Uterus (tissue), 4 donors: ENCODE results near the gene MLF2. TPM values are rescaled to one million over a fixed set of nuclear protein-coding genes. Genes with fewer than 3 reads are reported as not detected.

Experiments
- DNase-seq, 2 donors: peaks; one replicate each; pipeline ENCODE4 v3.0.0-alpha.2; 2019 to 2020
- H3K27ac ChIP-seq, 2 donors: fragments of 200-600 bp; sonication (generic); 1 replicate in 1 of 2; 2 replicates in 1 of 2; pipeline ENCODE4 v1.5.1; 2016 to 2018
- H3K27me3 ChIP-seq, 2 donors: fragments of 200-600 bp; sonication (generic); one replicate each; pipeline ENCODE4 v1.5.1; 2018 to 2019; ENCODE audit warnings: control low read depth in 1 of 2
- H3K36me3 ChIP-seq, 2 donors: fragments of 200-600 bp; sonication (generic); one replicate each; pipeline ENCODE4 v1.5.1; 2019; ENCODE audit warnings: control low read depth in 1 of 2
- H3K4me1 ChIP-seq, 2 donors: fragments of 200-600 bp; sonication (generic); one replicate each; pipeline ENCODE4 v1.5.1; 2018 to 2019; ENCODE audit warnings: control low read depth in 1 of 2
- H3K4me3 ChIP-seq, 2 donors: fragments of 200-600 bp; sonication (generic); 1 replicate in 1 of 2; 2 replicates in 1 of 2; pipeline ENCODE4 v1.5.1; 2018 to 2019; ENCODE audit warnings: mild to moderate bottlenecking in 1 of 2
- H3K9me3 ChIP-seq, 2 donors: fragments of 200-600 bp; sonication (generic); one replicate each; pipeline ENCODE4 v1.5.1; 2019; ENCODE audit warnings: control low read depth in 1 of 2
- POLR2A ChIP-seq, 2 donors: fragments of 450-650 bp; IDR thresholded peaks; one replicate each; pipeline ENCODE4 v1.6.1; 2016; ENCODE audit warnings: antibody characterized with exemption in 2 of 2, mild to moderate bottlenecking in 1 of 2, moderate library complexity in 1 of 2
- intact Hi-C: fragments of 100-400 bp; cut with DNase I; formaldehyde crosslinking; loops from one replicate; pipeline ENCODE4 v1.15.1; 2023; ENCODE audit warnings: low total_unique reads
- total RNA-seq, 4 donors: library from RNA; depleted of rRNA in 3 of 4; stranded (reverse); fragments of >200 nt in 3 of 4; gene quantifications; one replicate each; pipeline versions ENCODE4 v1.1.0 to v1.2.4, GENCODE V29; 2014 to 2023
- TF ChIP-seq, protein P1 (sequence below), 4 experiments: fragments of 200-600 bp in 2 of 4; fragments of 450-650 bp in 2 of 4; sonication (generic) in 2 of 4; IDR thresholded peaks; one replicate each; pipeline ENCODE4 v1.5.1; 2016 to 2019; ENCODE audit warnings: antibody characterized with exemption in 4 of 4, mild to moderate bottlenecking in 2 of 4, moderate library complexity in 1 of 4
- donor health status: DM: yes; HTN: yes; CAD: no.

MLF2 gene
- total RNA-seq, 4 donors from 2014 or later = 124 to 408 (median 147) TPM

DNA sequence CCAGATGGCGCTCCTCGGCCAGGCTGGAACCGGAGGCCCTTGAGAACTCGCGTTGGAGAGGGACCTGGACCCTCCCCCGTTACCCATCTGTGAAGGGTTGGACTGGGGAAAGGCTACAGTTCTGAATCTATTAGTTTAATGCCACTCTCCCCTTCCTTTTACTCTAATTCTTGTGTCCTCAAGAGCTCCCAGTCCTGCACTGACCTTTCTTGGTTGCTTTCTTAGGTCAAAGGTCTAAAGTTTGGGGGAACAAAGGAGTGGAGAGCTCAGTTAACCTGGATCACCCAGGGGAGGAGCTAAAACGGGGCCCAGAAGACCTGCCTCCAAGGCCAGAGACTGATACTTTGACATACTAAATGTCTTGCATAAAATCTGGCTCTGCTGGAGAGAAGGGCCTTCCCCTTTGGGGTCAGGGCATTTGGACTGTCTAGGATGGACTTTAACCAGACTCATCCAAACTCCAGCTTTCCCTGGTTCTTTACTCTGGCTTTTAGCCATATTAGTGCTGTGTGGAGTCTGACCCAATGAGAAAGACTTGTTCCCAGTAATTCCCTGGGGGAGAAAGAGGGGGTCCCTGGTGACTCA, 923 bp upstream of the MLF2 start:
- Histone ChIP-seq H3K27ac (peak overlapping the region; percentile 97 to 100), H3K36me3 (no peaks in the 10 kb centered on the region), H3K27me3 (no peaks in the 10 kb centered on the region), H3K4me1 (peaks cover 4 to 7% of the 10 kb centered on the region in 2 donors), H3K9me3 (no peaks in the 10 kb centered on the region), H3K4me3 (peak overlapping the region in 1 of 2 donors; percentile 84)
- intact Hi-C loops = loop anchor here (10.0 kb wide), 1 partner anchor 71 kb away; the partner anchor contains the start of genes GPR162 and P3H3
- TF ChIP-seq POLR2A (IDR thresholded peaks at IDR 0.05) = no peak
- TF ChIP-seq, protein P1, sequence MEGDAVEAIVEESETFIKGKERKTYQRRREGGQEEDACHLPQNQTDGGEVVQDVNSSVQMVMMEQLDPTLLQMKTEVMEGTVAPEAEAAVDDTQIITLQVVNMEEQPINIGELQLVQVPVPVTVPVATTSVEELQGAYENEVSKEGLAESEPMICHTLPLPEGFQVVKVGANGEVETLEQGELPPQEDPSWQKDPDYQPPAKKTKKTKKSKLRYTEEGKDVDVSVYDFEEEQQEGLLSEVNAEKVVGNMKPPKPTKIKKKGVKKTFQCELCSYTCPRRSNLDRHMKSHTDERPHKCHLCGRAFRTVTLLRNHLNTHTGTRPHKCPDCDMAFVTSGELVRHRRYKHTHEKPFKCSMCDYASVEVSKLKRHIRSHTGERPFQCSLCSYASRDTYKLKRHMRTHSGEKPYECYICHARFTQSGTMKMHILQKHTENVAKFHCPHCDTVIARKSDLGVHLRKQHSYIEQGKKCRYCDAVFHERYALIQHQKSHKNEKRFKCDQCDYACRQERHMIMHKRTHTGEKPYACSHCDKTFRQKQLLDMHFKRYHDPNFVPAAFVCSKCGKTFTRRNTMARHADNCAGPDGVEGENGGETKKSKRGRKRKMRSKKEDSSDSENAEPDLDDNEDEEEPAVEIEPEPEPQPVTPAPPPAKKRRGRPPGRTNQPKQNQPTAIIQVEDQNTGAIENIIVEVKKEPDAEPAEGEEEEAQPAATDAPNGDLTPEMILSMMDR (IDR thresholded peaks at IDR 0.05) = peak in 2 of 4 experiments; percentile 98 to 99
- DNase-seq = no peak

DNA sequence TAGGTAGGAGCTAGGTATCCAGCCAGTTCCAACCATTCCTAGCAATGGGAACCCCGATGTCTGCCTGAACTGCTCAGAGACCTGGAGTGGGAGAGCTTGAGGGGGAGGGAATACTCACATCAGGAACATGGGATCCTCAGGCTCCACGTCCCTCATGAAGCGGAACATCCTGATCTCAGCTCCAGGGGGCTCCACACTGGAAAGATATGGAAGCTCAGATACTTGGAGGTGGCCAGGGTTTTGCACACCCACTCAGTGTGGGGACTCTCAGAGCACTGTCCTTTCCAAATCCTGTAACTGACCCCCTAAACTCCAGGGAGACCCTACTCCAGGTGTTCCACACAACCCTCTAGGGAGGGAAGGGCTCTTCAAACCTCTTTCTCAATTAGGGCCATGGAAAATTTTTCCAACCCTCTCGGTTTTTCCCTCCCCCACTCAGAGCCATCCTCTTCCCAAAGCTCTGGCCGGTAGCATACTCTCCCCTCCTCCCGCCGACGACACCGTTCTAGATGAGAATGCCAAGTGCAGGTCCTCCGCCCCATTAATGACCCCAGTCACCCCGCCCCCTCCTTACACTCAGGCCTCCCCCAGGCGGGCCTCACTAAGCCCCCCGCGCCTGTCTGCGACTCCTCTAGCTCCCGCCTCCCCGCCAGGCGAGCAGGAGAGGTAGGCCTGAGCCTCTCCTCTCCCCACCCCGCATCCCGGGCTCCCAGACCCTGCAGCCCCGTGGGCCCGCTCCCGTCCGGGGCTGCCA, 597 bp downstream of the MLF2 start:
- Histone ChIP-seq H3K4me3 (peak overlapping the region; percentile 82 to 84), H3K4me1 (peaks cover 4 to 7% of the 10 kb centered on the region in 2 donors), H3K27ac (peak overlapping the region; percentile 97 to 100), H3K9me3 (no peaks in the 10 kb centered on the region), H3K27me3 (no peaks in the 10 kb centered on the region), H3K36me3 (no peaks in the 10 kb centered on the region)
- DNase-seq = peak; percentile 27 to 65
- TF ChIP-seq, protein P1 (IDR thresholded peaks at IDR 0.05) = no peak
- no peak for TF ChIP-seq POLR2A (IDR thresholded peaks at IDR 0.05)
- intact Hi-C loops = loop anchor here (10.0 kb wide), 1 partner anchor 72 kb away; the partner anchor contains the start of genes GPR162 and P3H3

DNA sequence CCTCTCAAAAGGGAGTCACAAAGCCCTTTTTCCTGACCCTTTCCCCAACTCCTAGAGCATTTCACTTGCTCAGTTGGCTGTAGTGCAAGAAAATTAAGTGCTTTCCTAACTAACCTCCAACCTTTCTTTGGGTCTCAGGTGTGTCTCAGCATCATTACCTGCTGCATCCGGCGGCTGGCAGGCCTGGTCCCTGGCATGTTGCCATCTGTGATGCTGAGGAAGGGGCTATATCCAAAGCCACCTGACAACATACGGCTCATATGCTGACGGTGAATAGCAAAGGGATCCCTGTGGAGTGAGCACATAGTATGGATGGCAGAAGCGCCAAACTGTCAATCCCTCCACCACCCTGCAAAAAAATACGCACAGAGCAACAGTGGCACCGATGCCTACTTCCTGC, 1.2 kb downstream of the MLF2 start:
- TF ChIP-seq, protein P1 (IDR thresholded peaks at IDR 0.05) = no peak
- TF ChIP-seq POLR2A (IDR thresholded peaks at IDR 0.05) = no peak
- Histone ChIP-seq H3K27ac (peak overlapping the region; percentile 97 to 100), H3K9me3 (no peaks in the 10 kb centered on the region), H3K27me3 (no peaks in the 10 kb centered on the region), H3K4me1 (peaks cover 4 to 7% of the 10 kb centered on the region in 2 donors), H3K36me3 (no peaks in the 10 kb centered on the region), H3K4me3 (no peak overlapping the region)
- intact Hi-C loops = loop anchor here (10.0 kb wide), 1 partner anchor 73 kb away; the partner anchor contains the start of genes GPR162 and P3H3
- peak in 1 of 2 donors; percentile 29 for DNase-seq

DNA sequence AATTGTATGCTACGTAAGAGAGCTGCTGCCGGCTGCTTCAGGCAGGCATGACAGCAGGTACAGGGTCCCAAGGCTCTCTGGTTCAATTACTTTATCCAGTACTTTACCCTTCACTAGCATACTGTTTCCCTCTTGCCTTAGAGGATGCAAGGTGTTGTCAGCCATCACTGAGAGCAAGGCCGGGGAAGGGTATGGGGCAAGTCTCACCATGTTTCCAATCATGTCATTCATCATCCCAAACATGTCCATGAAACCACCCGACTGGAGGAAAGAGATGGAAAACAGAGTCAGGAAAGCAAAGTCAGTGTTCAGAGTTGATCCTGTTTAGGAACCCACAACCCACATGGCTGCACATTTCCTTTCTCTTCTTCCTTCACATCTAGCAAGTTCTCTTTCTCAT, 2.4 kb downstream of the MLF2 start:
- H3K27me3 ChIP-seq = no peaks in the 10 kb centered on the region
- TF ChIP-seq, protein P1 (IDR thresholded peaks at IDR 0.05) = no peak
- no peak for TF ChIP-seq POLR2A (IDR thresholded peaks at IDR 0.05)
- H3K4me1 ChIP-seq = peaks cover 4 to 7% of the 10 kb centered on the region in 2 donors
- intact Hi-C loops = loop anchor here (10.0 kb wide), 1 partner anchor 74 kb away; the partner anchor contains the start of genes GPR162 and P3H3
- no peaks in the 10 kb centered on the region for H3K36me3 ChIP-seq
- no peaks in the 10 kb centered on the region for H3K9me3 ChIP-seq
- H3K4me3 ChIP-seq = no peak overlapping the region
- no peak for DNase-seq
- H3K27ac ChIP-seq = no peak overlapping the region

DNA sequence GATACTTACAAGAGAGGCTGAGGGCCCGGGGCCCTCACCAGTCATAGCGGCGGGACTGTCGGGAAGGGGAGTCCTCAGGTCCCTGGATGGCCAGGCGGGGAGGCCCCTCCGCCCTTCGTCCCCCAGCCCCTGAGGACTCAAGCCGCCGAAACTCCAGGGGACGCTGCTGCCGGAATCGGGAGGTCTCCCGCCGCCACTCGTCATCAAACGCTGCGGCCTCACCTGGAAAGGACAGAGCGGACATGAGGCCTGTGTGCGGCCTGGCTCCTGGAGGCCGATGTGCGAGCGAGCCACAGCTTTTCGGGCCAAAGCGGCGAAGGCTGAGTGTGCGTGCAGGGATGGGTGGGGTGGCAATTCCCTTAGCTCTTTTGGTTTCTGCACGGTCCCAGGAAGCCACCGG, 4.2 kb downstream of the MLF2 start:
- no peak for DNase-seq

More for the DNA sequence above, 4.2 kb downstream of the MLF2 start:
- TF ChIP-seq POLR2A (IDR thresholded peaks at IDR 0.05) = no peak
- Histone ChIP-seq H3K27me3 (no peaks in the 10 kb centered on the region), H3K4me3 (no peak overlapping the region), H3K27ac (no peak overlapping the region), H3K36me3 (no peaks in the 10 kb centered on the region), H3K4me1 (peaks cover under 1 to 4% of the 10 kb centered on the region in 2 donors), H3K9me3 (no peaks in the 10 kb centered on the region)
- intact Hi-C loops = no loop called here
